DOHH2 (cell line): ENCODE data around the gene OR13C5.
"Not testable (repeated sequence)": the region's sequence is repeated elsewhere in the genome, so short reads cannot be mapped to it uniquely, and the experiment has no call there.

Source experiments
- EZH2phosphoT487 ChIP-seq: fragments of 200-600 bp; sonication (generic); IDR thresholded peaks from 2 replicates; pipeline ENCODE4 v1.6.1; 2017; ENCODE audit warnings: borderline replicate concordance, mild to moderate bottlenecking, antibody characterized with exemption, low read length, moderate library complexity, mixed read lengths
- TF ChIP-seq, protein P1 (sequence below): fragments of 200-600 bp; sonication (generic); IDR thresholded peaks from one replicate; pipeline ENCODE4 v1.5.1; 2014; ENCODE audit warnings: antibody characterized with exemption, mild to moderate bottlenecking, low read depth, low read length; ENCODE audit not compliant: poor library complexity, severe bottlenecking

DNA sequence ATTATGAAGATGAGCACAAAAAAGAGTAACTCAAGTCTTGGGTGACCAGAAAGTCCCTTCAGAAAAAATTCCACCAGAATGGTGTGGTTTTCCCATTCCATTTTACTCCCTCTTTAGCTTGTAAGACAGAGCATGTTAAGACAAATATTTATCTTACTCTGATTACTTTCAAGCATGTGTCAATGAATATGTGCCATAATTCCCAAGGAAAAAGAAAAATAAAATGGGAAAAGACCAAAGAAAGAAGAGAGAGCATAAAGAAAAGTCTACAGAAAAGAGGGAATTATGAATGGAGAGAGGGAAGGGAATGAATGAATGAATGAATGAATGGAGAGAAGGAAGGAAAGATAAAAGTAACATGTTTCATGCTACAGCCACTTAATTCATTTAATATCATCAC is at the start of gene OR13C5:
- TF ChIP-seq, protein P1, sequence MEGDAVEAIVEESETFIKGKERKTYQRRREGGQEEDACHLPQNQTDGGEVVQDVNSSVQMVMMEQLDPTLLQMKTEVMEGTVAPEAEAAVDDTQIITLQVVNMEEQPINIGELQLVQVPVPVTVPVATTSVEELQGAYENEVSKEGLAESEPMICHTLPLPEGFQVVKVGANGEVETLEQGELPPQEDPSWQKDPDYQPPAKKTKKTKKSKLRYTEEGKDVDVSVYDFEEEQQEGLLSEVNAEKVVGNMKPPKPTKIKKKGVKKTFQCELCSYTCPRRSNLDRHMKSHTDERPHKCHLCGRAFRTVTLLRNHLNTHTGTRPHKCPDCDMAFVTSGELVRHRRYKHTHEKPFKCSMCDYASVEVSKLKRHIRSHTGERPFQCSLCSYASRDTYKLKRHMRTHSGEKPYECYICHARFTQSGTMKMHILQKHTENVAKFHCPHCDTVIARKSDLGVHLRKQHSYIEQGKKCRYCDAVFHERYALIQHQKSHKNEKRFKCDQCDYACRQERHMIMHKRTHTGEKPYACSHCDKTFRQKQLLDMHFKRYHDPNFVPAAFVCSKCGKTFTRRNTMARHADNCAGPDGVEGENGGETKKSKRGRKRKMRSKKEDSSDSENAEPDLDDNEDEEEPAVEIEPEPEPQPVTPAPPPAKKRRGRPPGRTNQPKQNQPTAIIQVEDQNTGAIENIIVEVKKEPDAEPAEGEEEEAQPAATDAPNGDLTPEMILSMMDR: not testable (repeated sequence)
- not testable (repeated sequence) for TF ChIP-seq EZH2phosphoT487
